Kidney capillary endothelial cell (primary cell): ENCODE measurements around the gene PDAP1.
"Not testable (repeated sequence)": the region's sequence is repeated elsewhere in the genome, so short reads cannot be mapped to it uniquely, and the experiment has no call there.

Experiments
- DNase-seq: peaks from one replicate; pipeline ENCODE4 v3.0.0-alpha.2; 2018; ENCODE audit warnings: low spot score

The PDAP1 gene

GRCh38 chr7:99396418-99397296 lies 11.7 kb downstream of the PDAP1 start:
- DNase-seq: no peak

GRCh38 chr7:99395616-99396327 lies 12.6 kb downstream of the PDAP1 start:
- no peak for DNase-seq

GRCh38 chr7:99394188-99394502 lies 14.3 kb downstream of the PDAP1 start:
- DNase-seq: no peak

- peak; percentile 32 for DNase-seq
Measured at GRCh38 chr7:99393355-99394187, 14.8 kb downstream of the PDAP1 start.

- no peak for DNase-seq
Measured at GRCh38 chr7:99392659-99393354, 15.6 kb downstream of the PDAP1 start.

GRCh38 chr7:99392046-99392445 lies 16.4 kb downstream of the PDAP1 start:
- DNase-seq: no peak

GRCh38 chr7:99390941-99391602 lies 17.3 kb downstream of the PDAP1 start:
- no peak for DNase-seq

GRCh38 chr7:99389772-99390171 lies 18.6 kb downstream of the PDAP1 start:
- DNase-seq: no peak

GRCh38 chr7:99387912-99388311 lies 20.5 kb downstream of the PDAP1 start:
- no peak for DNase-seq

GRCh38 chr7:99387239-99387635 lies 21.2 kb downstream of the PDAP1 start:
- DNase-seq: not testable (repeated sequence)

GRCh38 chr7:99386584-99387238 lies 21.7 kb downstream of the PDAP1 start:
- DNase-seq: peak; percentile 43

GRCh38 chr7:99385564-99385963 lies 22.8 kb downstream of the PDAP1 start:
- no peak for DNase-seq

- no peak for DNase-seq
Measured at GRCh38 chr7:99384523-99384922, 23.9 kb downstream of the PDAP1 start.

GRCh38 chr7:99383791-99384370 lies 24.5 kb downstream of the PDAP1 start:
- DNase-seq: no peak

- DNase-seq: no peak
Measured at GRCh38 chr7:99383203-99383602, 25.2 kb downstream of the PDAP1 start.

GRCh38 chr7:99381664-99382075 lies 26.7 kb downstream of the PDAP1 start:
- DNase-seq: no peak

GRCh38 chr7:99380823-99381663 lies 27.4 kb downstream of the PDAP1 start:
- DNase-seq: no peak

- DNase-seq: peak; percentile 67
Measured at GRCh38 chr7:99380032-99380822, 28.2 kb downstream of the PDAP1 start.

GRCh38 chr7:99379693-99380031 lies 28.7 kb downstream of the PDAP1 start:
- DNase-seq: not testable (repeated sequence)
